GM21423 (cell line): Measurements from ENCODE around the gene DIP2C.
"Not testable (repeated sequence)": the region's sequence is repeated elsewhere in the genome, so short reads cannot be mapped to it uniquely, and the experiment has no call there.

ENCODE experiments used
- ATAC-seq: cut with Tn5 transposase; IDR thresholded peaks from one replicate; pipeline ENCODE4 v1.9.1; 2021; ENCODE audit warnings: mild to moderate bottlenecking, moderate library complexity; ENCODE audit not compliant: unreplicated experiment

The DIP2C gene

GRCh38 chr10:584497-585290 is 104.8 kb downstream of the DIP2C start:
- not testable (repeated sequence) for ATAC-seq

GRCh38 chr10:583433-583832 is 106.0 kb downstream of the DIP2C start:
- ATAC-seq = no peak

GRCh38 chr10:581776-582330 is 107.6 kb downstream of the DIP2C start:
- ATAC-seq = no peak

- ATAC-seq = no peak
Measured at GRCh38 chr10:580778-581177, 108.7 kb downstream of the DIP2C start.

GRCh38 chr10:576130-576465 is 113.4 kb downstream of the DIP2C start:
- no peak for ATAC-seq

- no peak for ATAC-seq
Measured at GRCh38 chr10:575402-576129, 113.9 kb downstream of the DIP2C start.

- no peak for ATAC-seq
Measured at GRCh38 chr10:572696-573095, 116.8 kb downstream of the DIP2C start.

- no peak for ATAC-seq
Measured at GRCh38 chr10:571688-572451, 117.6 kb downstream of the DIP2C start.

- ATAC-seq = no peak
Measured at GRCh38 chr10:571166-571565, 118.3 kb downstream of the DIP2C start.

- no peak for ATAC-seq
Measured at GRCh38 chr10:570628-571163, 118.8 kb downstream of the DIP2C start.

- no peak for ATAC-seq
Measured at GRCh38 chr10:569961-570627, 119.4 kb downstream of the DIP2C start.

- no peak for ATAC-seq
Measured at GRCh38 chr10:568848-569247, 120.6 kb downstream of the DIP2C start.

- no peak for ATAC-seq
Measured at GRCh38 chr10:567869-568268, 121.6 kb downstream of the DIP2C start.

- no peak for ATAC-seq
Measured at GRCh38 chr10:566241-566885, 123.1 kb downstream of the DIP2C start.

- ATAC-seq = no peak
Measured at GRCh38 chr10:565676-566075, 123.8 kb downstream of the DIP2C start.

GRCh38 chr10:565146-565545 is 124.3 kb downstream of the DIP2C start:
- no peak for ATAC-seq

- ATAC-seq = no peak
Measured at GRCh38 chr10:563827-564226, 125.6 kb downstream of the DIP2C start.

- no peak for ATAC-seq
Measured at GRCh38 chr10:562142-562541, 127.3 kb downstream of the DIP2C start.

GRCh38 chr10:561721-562120 is 127.7 kb downstream of the DIP2C start:
- no peak for ATAC-seq
